DMS53 (cell line): ENCODE data around the gene TFB1M.

Experiments
- DNase-seq: peaks from one replicate; lab custom pipeline; 2025; lab: John Stamatoyannopoulos, UW

Gene TFB1M

DNA sequence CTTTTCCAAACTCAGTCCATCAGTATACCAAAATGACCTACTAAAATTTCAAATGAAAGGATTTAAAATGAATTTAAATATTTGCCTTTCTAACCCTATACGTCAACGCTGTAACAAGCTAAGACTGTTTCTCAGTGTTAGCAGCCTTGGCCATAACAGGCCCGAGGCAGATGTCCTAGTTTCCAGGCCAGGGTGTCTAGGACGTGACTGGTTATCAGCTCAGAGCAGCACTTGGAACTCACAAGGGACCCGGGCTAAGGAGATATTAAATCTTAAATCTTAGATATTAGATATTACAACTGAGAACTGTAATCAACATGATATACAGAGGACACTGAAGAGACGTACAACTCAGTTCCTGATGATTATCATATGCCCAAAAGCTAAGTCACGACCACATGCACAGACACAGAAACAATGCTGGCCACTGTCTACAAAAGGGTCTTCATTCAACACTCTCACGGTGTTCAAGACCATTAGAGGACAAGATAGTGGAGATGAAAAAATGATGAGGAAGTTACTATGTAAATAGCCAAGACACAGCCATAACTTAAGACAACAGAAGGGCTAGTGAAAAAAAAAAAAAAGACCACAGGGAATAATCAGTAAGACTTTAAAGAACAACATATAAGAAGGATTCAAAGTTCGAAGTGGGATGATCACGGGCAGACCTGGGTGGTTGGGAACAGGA, 50.8 kb downstream of the TFB1M start, which contains the start of gene CLDN20:
CLDN20 (plus strand) TSS at position 641 of the 691 bp plus-strand sequence. CDS start 11,707 bp downstream, outside the sequence.
- DNase-seq = no peak

DNA sequence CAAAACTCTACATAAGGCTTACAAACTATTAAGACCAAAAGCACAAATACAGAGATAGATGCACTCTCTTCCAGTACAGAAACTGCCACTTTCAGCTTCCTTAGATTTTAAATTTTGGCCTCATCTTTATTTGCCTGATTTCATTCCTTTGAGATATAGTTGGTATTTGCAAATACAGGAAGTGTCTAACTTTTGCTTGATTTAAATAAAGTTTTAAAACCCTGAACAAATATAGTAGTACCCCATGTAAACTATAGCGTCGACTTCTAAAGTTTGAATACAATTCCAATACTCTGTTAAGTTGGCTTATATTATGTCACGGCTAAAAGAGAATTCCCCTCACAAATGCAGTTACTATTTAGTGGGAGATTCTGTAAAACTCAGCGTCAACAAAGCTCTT, 51.6 kb downstream of the TFB1M start:
- no peak for DNase-seq

DNA sequence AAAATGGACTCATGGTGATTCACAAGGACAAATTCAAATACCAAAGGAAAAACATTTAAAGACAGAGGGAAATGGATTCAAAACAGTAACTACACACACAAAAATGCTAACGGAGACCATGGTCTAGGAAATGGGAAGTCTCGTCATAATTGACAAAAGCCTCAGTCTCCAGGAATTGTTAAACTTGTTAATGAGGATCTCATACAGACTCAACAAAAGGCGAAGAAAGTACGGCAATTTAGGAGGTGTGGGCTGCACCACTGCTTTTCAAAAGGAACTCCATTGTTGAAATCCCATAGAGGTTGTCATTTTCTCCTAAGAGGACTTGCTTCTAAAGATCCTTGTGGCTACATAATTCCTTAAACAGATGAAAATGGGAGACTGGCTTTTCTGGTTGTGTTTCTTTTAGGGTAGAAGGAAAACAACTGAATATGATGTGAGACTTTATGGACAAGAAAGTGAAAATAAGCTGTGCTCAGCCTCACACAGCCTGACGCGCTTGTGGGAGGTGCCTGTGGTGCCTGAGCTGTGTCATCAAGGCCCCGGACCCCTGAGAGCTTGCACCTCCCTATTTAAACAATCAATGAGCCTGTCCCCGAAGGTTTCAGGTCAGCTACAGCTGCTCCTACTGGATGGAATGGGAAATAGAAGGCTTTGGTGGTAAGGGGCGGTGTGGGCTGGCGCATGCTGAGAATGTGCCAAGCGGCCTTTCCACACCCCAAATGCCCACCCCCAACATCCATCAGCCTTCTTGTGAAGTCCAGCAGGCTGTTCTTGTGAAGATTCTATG, 53.0 kb downstream of the TFB1M start:
- no peak for DNase-seq

DNA sequence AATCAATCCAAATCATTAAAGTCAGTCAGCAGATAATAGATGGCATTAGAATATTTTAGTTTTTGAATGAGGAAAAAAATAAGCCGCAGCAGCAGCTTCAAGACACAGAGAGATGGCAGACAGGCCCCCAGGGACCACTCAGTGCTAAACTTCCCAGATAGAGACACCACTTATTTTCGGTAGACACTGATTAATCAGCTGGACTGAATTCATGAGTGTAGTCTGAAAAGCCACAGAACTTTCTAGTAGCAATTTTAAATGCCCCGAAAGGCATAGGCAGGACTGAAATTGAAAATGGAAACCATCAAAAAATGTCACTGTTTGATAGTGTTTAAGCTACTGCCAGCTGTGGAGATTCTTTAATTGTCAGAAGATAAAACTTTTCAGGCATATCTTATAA, 53.6 kb downstream of the TFB1M start:
- DNase-seq = no peak

DNA sequence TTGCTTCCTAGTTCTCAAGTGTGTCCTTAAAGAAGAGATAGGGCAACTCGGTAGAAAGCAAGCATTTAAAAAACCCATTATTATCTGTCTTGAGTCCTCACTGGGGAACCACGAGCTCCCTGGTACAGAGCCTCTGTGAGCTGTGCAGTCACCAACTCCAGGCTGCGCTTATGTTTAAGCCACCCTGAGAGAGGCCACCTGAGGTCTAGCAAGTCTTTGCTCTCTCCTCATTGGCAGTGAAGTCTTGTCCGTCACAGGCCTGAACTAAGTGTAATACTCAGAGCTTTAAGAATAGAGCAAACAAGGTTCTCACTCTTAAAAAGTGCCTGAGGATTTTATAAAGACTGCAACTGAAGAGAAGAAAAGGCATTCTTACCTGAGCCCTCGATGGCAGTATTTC, 54.4 kb downstream of the TFB1M start:
- DNase-seq = no peak

DNA sequence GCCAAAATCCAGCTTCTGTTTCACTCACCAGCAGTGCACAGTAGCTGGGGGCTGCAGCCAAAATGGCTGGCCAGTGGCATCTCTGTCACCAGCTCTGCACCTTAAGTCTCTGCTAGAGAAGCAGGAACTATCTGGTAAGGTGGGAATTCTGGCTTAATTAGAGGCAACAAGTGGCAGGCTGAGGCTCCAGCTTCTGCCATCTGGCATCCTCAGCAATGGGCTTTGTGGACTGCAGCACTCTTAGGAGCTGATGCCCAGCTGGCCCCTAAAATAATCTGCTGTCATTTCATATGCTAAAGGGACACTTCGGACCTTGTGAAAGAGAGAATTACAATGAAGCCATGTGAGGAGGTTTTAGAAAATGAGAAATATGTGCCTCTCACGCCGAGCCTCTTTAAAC, 55.1 kb downstream of the TFB1M start:
- DNase-seq = no peak

DNA sequence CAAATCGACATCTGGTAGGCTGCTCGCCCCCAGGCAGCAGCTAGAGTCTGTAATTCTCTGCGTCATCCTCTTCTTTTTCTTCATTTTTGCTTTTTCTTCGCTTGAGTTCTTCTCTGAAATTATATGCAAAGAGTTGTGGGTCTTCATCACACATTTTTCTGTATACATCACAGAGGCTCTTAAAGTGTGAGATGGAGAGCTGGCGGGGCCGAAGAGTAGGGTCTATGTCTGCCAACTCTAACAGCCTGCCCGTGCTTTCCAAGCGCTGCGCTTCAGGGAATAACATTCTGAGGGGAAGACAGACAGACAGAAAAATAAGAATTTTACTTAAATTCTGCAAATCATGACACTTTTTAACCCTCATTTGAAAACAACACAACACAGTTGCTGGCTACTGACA, 56.5 kb downstream of the TFB1M start:
- DNase-seq = no peak

DNA sequence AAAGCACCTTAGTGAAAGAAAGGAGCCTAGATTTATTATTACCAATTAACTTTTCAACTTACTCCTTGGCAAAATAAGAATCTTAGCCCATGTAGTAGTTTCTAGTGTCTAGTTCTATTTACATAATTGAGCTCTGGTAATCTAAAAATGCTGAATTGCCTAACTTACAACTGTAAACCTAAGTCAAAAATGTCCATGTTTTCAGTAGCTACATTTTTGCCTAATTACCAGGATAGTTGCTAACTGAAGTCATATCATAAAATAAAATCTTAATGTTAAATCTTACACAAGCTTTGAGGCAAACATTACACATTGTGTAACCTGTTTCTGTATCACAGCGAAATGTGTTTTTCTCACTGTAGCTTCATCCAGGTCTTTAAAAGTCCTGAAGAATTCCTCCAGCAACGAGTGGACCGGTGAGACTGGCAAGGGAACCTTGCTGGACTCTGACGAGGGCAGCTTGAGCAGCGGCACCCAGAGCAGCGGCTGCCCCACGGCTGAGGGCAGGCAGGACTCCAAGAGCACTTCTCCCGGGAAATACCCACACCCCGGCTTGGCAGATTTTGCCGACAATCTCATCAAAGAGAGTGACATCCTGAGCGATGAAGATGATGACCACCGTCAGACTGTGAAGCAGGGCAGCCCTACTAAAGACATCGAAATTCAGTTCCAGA, 58.0 kb downstream of the TFB1M start:
- no peak for DNase-seq

DNA sequence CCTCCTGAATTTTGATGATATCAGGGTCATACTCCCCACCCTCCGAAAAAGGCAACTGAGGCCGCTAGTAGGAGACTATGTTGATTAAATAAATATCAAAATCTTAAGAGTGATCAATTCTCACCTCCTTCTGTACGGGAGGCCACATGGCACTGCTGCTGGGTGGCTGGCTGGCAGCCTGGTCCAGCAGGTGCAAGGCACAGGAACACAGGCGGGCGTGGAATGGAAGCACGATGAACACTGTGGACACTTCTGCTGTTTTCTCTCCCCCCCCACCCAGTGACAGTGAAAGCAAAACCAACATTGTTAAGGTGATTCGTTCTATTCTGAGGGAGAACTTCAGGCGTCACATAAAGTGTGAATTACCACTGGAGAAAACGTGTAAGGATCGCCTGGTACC, 60.1 kb downstream of the TFB1M start:
- DNase-seq = peak; percentile 24

DNA sequence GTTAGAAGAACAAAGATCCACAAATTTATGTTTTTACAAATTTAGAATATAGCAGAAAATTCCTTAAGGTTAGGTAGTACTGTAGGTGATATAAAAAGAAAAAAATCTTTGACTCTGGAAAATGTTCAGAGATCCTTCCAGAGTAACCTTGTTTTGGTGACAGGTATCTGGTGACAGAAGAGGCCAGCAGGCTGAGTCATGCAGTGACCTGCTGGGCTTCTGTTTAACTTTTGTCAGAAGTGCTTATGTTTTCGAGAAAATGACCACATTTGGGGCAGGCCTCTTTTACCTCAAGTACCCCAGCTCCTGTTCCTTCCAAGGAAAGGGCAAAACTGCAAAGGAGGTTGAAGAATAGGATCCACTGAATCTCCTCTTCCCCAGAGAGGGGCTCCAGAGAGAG, 60.9 kb downstream of the TFB1M start:
- DNase-seq = peak; percentile 60

DNA sequence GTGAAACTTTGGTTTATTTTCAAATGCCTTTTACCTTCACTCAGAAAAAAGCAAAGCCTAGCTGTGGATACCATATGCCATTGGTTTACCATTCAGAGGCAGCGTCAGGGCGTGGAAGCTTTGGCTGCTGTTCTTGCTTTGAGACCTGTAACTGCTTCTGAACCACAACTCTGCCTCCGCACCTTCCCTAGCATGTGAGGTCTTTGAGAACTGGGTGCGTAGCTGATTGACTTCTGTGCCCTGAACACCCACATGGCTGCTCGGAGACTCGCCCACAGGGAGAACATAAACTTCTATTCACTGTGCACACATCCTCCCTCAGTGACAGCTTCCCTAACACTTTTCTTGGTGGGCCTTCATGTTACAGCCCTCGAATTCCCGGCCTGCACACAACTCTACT, 61.7 kb downstream of the TFB1M start:
- DNase-seq = no peak

DNA sequence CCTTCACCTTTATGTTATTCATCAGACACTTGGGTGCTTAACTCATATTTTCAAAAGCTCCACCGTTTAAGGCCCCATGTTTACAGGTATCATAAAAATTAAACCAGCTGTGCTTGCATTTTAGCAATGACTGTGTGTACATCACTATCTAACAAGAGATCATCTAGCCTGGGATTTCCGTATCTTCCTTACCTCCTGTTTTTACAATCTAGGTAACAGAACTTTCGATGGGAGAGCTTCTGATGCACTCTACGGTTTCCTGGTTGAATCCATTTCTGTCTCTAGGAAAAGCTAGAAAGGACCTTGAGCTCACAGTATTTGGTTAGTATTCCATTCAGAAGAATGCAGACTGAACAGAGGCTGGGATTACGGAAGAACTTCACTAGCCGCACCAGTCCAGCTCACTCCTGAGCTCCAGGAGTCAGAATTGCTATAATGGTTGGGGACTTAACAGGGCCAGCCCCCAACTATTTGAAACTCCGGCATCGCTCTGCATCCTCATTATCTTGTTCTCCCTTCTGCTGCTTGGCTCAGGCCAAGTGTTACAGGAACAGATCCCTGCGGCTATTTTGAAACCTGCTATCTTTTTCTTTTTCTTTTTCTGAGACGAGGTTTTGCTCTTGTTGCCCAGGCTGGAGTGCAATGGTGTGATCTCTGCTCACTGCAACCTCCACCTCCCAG, 63.4 kb downstream of the TFB1M start:
- no peak for DNase-seq

DNA sequence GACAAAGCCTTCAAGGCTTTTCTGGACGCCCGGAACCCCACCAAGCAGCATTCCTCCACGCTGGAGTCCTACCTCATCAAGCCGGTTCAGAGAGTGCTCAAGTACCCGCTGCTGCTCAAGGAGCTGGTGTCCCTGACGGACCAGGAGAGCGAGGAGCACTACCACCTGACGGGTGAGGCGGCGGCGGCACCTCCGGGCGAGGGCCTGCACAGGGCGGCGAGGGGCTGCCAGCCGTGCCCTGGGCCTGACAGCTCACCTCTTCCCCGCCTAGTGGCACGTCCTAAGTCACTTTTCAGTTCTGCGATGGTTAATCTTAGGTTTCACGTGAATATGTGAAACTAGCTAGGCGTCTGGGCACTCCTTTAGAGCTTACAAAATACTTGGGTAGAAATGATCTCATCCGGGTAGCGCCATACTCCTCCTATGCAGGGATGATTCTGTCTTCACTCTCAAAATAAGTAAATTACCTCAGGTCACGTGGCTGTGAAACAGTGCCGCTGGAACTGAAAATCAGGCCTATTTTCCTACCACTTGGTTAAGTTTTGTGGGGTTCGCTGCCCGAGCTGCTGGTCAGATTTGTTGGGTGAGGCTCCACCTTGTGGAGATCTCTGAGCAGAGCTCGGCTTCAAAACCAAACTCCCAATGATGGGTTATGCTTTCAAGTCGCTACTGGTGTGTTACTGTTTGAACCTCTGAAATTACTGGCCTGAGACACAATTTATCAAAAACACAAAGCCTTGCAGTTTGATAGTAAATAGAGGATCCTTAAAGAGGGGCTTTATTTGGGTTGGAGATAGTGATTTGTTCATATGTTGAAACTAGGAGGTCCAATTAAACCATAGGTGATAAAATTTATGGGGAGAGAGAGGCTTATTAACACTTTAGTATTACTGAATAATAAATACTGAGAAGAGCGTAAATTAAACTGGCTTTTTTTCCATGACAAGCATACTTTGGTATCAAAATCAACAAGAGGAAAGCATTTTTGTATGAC, 66.0 kb downstream of the TFB1M start:
- peak; percentile 17 for DNase-seq

DNA sequence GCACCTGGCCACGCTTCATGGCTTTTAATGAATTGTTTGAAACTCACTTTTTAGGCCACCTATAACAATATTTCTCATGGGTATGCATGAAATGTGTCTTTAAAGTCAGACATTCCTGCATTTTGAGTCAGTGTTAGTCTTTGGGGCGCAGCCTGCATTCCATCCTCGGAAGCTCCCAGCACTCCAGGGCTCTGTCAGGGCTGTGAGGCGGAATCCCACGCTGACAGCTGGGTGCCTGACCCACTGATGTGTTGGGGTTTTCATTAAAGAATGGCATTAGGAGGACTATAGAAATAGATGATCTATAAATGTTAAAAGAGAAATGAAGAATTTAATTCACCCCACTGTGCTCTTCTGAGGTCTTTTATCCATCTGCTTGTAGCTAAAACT, 66.7 kb downstream of the TFB1M start:
- DNase-seq = no peak

DNA sequence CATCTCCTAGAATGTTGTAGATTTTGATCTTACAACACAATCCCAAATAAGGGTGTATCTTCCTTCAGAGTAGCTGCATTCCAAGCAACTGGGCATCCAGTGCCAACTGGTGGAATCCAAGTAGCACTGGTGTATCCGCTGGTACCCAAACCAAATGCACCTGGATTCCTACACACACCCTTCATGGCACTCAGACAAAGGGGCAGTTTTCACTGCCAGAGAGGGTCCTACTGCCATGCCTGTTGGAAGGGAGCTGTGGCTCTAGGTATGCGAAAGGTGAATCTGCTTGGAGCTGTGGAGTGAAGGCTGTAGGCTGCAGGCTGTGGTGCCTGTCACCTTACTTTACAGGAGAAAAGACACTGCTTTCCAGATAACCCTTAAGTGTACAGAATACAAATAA, 67.5 kb downstream of the TFB1M start:
- no peak for DNase-seq

DNA sequence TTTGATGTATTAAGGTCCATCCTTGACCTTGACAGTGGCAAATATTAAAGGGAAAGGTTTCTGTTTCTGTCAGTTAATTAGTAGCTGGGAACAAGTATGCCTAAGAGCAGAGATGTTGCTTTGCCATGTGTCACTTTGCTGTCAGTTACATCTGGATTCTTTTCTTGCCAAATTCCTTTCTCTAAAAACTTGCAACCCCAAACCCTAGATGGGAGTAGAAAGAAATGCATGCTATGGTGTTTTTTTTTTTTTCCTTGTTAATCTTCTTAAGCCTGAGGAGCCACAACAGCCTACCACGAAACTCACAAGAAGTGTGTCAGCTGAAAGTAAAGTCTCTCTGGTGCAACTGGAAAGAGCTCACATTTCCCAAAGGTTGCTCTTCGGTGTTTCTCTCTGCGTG, 68.5 kb downstream of the TFB1M start:
- DNase-seq = no peak

DNA sequence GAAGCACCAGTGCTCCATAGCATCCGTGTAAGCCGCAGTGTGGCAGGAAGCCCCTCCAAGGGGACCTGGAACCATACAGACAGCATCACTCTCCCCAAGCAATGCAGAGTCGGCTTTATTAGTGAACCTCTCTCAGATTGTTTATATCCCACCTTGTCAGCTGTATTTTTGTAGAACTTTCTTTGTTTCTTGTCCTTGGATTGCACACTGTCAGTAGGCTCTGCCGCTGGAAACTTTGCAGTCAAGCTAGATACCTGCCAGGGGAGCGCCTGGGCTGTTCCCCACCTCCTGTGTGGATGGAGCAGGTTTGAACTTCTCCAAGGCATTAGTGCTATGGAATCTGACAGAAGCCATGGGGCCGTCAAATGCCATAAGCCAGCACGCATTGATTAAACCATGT, 69.1 kb downstream of the TFB1M start:
- no peak for DNase-seq

DNA sequence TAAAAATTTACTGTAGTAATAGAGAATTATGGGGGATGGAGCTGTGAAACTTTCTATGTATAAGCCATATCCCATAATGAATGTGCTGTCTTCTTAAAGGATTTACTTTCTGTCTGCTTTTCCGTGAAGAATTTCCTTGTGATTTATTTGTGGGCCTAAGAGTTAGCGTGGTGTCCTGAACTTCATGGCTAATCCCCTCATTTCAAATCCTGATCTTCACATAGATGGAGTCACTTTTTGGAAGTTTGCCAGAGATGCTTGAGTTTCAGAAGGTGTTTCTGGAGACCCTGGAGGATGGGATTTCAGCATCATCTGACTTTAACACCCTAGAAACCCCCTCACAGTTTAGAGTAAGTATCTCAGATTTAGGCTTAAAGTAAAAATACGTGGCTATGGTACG, 69.8 kb downstream of the TFB1M start:
- DNase-seq = no peak

DNA sequence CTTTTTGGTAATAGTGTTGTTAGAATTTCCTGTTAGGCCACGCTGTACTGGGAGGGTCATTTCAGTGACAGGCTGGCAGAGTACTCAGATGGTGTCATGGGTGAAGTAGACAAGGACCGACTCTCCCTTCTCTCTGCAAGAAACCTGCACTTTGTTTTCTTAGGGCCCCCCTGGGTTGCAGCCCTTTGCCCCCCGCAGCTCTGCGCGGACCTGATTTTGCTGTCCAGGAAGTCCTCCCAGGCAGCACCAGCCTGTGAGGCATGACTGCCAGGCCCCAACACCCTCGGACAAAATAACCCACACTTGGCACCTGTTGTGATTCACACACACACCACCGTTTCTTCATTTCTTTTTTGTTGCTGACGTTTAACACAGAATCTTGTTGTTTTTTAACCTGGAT, 72.3 kb downstream of the TFB1M start:
- DNase-seq = no peak

DNA sequence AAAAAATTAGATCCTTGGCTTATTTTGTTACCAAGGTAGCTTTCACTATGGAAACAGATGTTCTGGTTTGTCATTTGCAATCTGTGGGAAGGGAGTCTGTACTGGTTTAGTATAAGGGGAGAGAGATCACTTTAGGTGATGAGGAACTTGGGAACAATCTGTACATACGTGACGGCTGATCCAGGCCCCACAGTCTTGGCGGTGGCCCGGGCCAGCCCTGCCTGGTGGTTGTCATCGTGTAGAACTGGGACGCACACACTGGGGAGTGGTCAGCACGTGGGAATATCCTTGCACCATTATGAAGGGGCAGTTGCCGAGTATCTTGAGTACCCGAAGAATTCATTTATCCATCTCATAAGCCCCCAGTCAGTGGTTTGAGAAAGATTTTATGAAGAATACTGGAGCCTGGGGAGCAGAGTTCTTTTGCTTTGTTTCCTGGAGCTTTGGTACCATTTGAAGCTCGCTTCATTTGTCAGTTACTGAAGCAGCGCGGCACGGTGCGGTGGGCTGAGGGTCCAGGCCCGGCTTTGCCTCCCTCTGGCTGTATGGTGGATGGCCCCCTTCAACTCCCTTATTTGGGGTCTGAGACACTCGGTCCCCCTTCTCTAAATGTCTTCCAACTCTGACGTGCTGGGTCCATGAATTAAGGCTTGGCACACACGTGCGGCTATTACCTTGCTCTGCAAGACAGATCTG, 73.2 kb downstream of the TFB1M start:
- no peak for DNase-seq

DNA sequence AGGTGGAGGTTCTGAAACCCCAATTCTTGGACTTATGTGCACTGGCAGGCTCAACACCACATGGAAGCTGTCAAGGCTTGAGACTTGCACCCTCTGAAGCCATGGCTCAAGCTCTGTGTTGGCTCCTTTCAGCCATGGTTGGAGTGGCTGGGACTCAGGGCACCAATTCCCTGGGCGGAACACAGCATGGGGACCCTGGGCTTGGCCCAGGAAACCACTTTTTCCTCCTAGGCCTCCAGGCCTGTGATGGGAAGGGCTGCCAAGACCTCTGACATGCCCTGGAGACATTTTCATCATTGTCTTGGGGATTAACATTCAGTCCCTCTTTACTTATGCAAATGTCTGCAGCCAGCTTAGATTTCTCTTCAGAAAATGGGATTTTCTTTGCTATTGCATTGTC, 76.7 kb downstream of the TFB1M start:
- DNase-seq = no peak
